Skin of body (tissue), 2 donors: ENCODE results near the gene DCTN1. TPM values are rescaled to one million over a fixed set of nuclear protein-coding genes. Genes with fewer than 3 reads are reported as not detected.
"Not testable (repeated sequence)": the region's sequence is repeated elsewhere in the genome, so short reads cannot be mapped to it uniquely, and the experiment has no call there.

ENCODE experiments used
- DNase-seq: peaks from one replicate; lab custom pipeline; 2025; lab: John Stamatoyannopoulos, UW
- total RNA-seq: library from RNA; depleted of rRNA; stranded (reverse); fragments of >200 nt; gene quantifications from one replicate; pipeline ENCODE4 v1.2.3, GENCODE V29; 2014

Gene DCTN1
- total RNA-seq, 1 donor from 2014 or later = 59.2 TPM

DNA sequence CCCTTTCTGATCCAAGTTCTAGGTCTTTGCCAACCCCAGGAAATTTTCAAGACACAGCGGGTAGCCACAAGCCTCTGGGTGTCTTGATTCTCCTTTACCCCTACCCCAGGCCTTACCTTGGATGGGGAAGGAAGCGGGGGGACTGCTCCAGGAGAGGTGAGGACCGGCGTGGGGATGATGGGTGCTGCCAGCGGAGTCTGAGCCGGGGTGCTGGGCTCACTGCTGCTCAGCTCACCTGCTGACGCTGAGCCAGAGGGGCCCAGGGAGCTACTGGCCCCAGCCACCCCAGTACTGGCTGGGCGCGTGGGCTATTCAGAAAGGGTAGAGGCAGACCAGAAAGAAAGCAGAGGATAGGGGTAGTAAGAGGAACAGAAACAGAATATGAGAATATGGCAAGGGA lies 8.7 kb downstream of the DCTN1 start:
- DNase-seq = no peak

GRCh38 chr2:74369976-74370375 lies 10.1 kb downstream of the DCTN1 start:
- DNase-seq = no peak

GRCh38 chr2:74368499-74368898 lies 11.6 kb downstream of the DCTN1 start:
- DNase-seq = no peak

DNA sequence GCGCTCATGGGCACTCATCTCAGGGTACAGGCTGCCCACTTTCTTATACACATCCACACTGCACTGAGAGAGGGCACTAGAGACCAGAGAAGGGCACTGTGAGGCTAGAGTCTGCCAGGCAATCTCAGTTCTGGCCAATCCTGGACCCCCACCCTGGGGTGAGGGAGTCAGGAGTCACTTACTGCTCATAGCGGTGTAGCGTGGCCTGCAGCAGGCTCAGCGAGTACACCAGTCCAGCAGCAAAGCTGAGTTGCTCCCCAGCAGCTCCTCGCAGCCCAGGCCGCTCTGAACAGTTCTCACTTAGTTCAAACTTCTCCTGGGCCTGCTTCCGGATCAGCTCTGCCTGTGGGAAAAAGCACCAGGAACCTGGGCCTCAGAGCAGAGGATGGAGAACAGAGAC lies 12.3 kb downstream of the DCTN1 start:
- DNase-seq = no peak

DNA sequence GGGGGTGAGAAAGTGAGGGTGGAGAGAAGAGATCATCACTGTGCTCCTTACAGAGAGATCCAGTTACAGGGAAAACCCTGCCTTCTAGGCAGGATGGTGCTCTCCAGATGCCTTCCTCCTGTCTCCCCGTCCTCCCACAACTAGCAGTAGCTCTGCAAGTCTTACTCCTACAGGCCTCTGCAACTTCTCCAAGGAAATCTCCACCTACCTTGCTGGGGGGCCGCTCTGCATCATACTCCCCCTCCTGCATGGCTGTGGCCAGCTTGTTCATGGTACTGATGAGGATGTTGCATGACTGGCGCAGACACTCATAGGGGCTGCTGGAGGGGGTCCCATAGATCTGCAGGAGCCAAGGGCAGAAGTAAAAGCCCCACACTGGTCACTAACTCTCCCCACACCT lies 14.1 kb downstream of the DCTN1 start:
- no peak for DNase-seq

DNA sequence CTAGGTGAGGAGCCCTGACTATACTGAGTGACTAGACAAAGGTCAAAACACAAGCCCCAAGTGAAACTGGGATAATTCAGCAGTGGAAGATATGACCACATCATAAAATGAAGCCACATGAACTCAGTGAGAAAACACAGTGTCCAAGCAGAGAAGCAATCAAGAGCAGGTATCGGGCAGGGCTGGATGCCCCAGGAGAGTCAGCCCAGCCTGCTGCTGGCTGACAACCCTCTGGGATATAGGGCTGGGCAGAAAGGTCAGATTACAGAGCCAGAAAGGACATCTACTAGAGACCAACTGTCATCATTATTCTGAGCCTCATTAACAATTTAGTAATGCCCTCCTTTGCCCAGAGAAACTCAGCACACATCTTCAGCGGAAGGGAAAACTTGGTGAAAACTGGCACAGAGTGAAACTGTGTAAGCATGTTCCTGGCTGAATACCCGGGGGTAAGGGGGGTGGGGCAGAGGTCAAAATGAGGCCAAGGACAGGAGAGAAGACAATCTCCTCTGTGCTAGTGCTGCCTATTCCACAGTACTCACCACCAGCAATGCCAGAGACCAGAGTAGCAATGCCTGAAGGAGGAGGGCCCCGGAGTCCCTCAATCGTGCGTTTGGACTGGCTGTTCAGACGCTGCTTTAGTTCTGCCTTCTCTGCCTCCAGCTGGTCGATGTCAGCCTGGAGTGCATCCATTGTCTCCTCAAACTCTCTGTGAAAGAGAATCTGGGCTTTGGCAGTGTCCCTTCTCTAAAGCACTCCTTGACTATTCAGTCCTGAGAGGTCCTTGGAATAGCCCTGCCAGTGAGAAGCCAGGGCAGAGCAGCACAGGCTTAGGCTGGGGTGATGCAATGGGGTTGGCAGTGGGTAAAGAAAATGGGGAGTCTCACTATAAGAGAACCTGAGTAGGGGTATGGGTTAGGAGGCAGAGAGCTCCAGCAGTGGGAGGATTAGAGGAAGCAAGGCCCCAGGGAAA lies 15.3 kb downstream of the DCTN1 start:
- no peak for DNase-seq

- DNase-seq = no peak
Measured at GRCh38 chr2:74361327-74361726, 18.8 kb downstream of the DCTN1 start.

DNA sequence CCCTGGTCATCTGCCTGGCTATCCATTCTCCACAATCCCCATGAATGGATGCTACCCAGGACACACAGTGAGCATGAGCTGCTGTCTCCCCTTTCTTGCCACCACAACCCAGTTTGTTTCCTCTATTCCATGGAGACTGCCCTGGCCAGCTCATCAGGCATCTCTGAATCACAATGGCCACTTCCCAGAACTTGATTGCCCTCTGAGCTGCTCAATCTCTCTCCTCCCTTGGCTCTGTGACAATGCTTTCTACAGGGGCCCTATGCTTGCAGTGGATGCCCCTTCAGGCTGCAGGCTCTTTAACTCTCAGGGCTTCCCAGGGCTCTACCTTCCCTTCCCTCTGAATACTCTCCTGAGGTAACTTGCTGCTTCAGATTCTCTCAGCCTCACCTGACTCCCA lies 22.5 kb downstream of the DCTN1 start:
- DNase-seq = no peak

DNA sequence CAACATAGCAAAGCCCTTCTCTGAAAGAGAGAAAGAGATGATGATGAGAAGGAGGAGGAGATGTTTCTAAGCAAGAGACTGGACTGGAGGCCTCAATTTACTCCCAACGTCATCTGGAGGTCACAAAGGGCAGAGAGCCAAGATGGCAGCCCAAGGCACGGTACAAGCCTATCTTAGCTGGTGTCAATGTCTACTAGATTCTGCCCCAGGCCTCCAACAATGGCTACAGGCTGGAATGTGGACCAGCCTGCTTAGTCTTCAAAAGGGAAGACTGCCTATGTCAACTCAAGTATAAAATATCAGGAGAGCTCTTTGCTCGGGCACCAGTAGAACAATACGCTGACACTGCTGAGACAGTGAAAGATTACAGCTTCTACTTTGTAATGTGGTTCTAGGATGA lies 30.2 kb downstream of the DCTN1 start:
- DNase-seq = no peak

DNA sequence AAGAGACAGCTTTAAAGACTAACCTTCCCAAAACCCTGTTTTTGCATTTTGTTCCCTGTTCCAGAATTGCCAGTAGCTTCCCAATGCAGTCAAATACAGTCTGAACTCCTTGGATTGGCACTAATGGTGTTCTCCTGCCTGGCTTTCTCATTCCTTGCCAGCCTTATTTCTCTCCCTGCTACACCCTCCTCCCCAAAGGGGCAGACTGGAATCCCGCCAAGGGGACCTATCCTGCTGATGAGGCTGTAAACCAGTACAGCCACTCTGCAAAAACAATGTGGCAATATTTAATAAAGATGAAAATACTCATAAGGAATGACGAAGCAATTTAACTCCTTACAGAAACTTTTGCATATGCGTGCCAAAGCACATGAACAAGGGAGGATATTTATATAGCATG lies 32.4 kb downstream of the DCTN1 start:
- no peak for DNase-seq

GRCh38 chr2:74347303-74347702 lies 32.8 kb downstream of the DCTN1 start:
- DNase-seq = no peak

- no peak for DNase-seq
Measured at GRCh38 chr2:74345272-74345943, 34.7 kb downstream of the DCTN1 start.

DNA sequence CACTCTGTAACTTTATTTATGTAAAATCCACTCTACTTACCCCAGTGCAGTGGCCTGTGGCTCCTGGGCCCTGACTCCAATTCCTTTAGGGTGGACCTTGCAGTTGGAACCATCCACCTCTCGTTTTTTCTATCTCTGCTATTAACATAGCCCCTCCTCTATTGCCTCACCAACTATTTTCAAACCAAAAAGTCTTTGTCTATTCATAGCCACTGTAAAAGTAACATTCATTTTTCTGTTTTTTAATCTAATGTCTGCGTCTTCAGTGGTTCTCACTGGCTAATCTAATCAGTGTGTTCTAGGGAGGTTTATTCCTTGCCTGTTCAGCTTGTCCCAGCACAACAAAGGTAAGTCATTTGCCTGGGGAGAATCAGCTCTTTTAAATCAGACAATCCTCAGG lies 36.8 kb downstream of the DCTN1 start, which contains the start of gene SLC4A5:
Gene SLC4A5 (minus strand): TSS at position 101 of the 400 bp plus-strand sequence. CDS start 28,393 bp downstream, outside the sequence.
- DNase-seq = no peak

DNA sequence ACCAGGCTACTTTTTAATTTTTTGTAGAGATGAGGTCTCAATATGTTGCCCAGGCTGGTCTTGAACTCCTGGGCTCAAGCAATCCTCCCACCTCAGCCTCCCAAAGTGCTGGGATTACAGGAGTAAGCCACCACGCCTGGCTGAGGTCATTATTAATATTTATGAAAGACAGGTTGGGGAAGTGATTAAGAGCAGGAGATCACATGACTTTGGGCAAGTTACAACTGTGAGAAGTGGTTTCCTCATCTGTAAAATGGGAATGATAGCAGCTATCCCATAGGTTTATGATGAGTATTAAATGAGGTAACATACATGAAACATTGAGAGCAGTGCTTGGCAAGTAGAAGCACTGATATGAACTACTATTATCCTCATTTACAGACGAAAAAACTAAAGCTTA lies 43.9 kb downstream of the DCTN1 start:
- not testable (repeated sequence) for DNase-seq

DNA sequence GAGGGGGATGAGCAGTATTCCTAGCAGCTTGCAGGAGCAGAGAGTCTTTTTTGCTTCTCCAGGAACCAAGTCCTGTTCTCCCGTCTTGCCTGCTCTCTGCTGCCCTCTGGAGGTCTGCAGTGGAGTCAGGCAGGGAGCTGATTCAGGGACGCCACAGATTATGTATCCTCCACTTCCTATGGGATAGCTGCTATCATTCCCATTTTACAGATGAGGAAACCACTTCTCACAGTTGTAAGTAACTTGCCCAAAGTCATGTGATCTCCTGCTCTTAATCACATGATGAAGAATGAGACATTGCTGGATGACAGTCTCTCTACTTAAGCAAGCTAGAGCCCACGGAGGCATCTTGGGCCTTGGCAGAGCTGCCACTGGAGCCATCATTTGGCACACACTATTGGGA lies 45.2 kb downstream of the DCTN1 start:
- peak; percentile 29 for DNase-seq

- no peak for DNase-seq
Measured at GRCh38 chr2:74333896-74334586, 46.1 kb downstream of the DCTN1 start.

- DNase-seq = no peak
Measured at GRCh38 chr2:74333175-74333574, 46.9 kb downstream of the DCTN1 start.

DNA sequence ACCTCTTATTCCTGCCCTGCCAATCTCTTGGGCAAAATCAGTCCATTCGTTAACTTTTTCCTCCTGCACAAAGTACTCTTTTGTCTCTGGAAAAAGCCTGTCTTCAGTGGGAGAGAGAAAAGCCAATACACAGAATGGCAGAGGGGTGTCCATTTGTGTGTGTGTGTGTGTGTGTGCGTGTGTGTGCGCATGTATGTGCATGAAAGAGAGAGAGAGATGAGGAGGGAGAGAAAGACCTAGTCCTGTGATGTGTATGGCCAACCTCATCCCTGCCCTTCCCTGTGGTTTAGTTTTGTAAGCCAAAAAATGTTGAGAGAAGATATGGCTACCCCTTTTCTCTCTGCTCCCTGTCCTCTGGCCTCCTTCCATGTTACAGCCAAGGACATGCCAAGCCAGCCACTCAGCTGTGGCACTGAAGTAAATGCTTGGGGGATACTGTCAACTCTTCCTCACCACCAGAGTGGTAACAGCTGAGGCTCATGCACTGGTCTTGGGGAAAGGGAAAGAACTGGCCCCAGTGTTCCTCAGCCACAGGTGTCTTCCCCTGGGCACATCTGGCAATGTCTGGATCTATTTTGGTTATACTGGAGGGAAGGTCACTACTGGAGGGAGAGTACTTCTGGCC lies 47.4 kb downstream of the DCTN1 start:
- no peak for DNase-seq

GRCh38 chr2:74328573-74328972 lies 51.5 kb downstream of the DCTN1 start:
- no peak for DNase-seq

- DNase-seq = no peak
Measured at GRCh38 chr2:74328074-74328473, 52.0 kb downstream of the DCTN1 start.

- DNase-seq = no peak
Measured at GRCh38 chr2:74327627-74328026, 52.5 kb downstream of the DCTN1 start.

- no peak for DNase-seq
Measured at GRCh38 chr2:74327199-74327598, 52.9 kb downstream of the DCTN1 start.
